Loucy (cell line): ENCODE data around the gene MAP3K7CL.

Experiments
- CTCF ChIP-seq: fragments of 200-600 bp; sonication (generic); conservative IDR thresholded peaks from 2 replicates; pipeline ENCODE4 v1.5.1; 2014; ENCODE audit warnings: mild to moderate bottlenecking, antibody characterized with exemption, low read length
- EZH2phosphoT487 ChIP-seq: fragments of 200-600 bp; IDR thresholded peaks from 2 replicates; pipeline ENCODE4 v1.6.1; 2018; ENCODE audit warnings: antibody characterized with exemption, mild to moderate bottlenecking, moderate library complexity, borderline replicate concordance

DNA sequence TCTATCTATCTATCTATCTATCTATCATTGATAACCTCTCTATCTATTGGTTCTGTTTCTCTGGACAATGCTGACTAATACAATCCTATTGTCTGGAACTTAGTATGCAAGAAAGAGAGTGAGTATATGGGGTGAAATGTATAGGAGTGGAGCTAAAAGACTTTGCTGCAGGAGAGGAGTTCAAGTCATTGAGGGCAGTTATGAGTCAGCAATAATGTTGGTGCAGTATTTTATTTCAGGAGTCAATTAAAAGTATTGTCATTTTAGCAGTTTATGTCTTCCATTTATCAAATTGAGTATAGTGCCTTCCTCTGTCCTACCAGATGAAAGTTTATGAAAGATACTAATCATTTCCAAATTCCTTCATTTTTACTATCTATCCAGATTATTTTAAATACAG, 55.8 kb downstream of the MAP3K7CL start:
- TF ChIP-seq CTCF (no peak), EZH2phosphoT487 (no peak)
